ES-I3 (cell line): ENCODE measurements around the gene NKAIN2.
"Not testable (repeated sequence)": the region's sequence is repeated elsewhere in the genome, so short reads cannot be mapped to it uniquely, and the experiment has no call there.

Experiments
- H3K36me3 ChIP-seq: 2 replicates; pipeline ENCODE4 v1.6.1; 2013; ENCODE audit warnings: mild to moderate bottlenecking, low read length, control low read depth, moderate library complexity; ENCODE audit not compliant: insufficient read depth
- H3K4me1 ChIP-seq: 2 replicates; pipeline ENCODE4 v1.6.1; 2013; ENCODE audit warnings: mild to moderate bottlenecking, control low read depth, low read length; ENCODE audit not compliant: insufficient read depth
- H3K9ac ChIP-seq: 2 replicates; pipeline ENCODE4 v1.6.1; 2013; ENCODE audit warnings: low read depth, mild to moderate bottlenecking, low read length, moderate library complexity
- H3K9me3 ChIP-seq: 2 replicates; pipeline ENCODE4 v1.6.1; 2013; ENCODE audit warnings: mild to moderate bottlenecking, low read length, moderate library complexity; ENCODE audit not compliant: control insufficient read depth, insufficient read depth

NKAIN2 gene

DNA sequence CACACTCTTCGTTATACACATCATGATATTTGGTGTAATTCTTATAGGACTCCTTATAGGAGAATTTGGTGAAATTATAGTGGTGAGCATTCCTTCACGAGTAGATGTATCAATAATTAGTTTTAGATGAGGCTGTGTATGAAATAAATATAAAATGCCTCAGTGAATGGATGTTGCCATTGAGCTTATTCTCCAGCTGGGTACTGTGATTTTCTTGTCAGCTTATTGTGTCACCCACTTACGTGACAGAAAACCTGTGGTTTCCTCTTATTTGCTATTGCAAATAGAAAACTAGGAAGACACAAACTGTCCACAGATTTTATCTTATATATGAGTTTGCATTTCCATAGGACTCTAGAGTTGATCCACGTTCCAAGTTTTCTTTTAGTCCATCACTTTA lies 718.7 kb downstream of the NKAIN2 start:
- no peak overlapping the region for H3K9ac ChIP-seq
- H3K9me3 ChIP-seq: no peaks in the 10 kb centered on the region
- H3K4me1 ChIP-seq: no peaks in the 10 kb centered on the region
- no peaks in the 10 kb centered on the region for H3K36me3 ChIP-seq

DNA sequence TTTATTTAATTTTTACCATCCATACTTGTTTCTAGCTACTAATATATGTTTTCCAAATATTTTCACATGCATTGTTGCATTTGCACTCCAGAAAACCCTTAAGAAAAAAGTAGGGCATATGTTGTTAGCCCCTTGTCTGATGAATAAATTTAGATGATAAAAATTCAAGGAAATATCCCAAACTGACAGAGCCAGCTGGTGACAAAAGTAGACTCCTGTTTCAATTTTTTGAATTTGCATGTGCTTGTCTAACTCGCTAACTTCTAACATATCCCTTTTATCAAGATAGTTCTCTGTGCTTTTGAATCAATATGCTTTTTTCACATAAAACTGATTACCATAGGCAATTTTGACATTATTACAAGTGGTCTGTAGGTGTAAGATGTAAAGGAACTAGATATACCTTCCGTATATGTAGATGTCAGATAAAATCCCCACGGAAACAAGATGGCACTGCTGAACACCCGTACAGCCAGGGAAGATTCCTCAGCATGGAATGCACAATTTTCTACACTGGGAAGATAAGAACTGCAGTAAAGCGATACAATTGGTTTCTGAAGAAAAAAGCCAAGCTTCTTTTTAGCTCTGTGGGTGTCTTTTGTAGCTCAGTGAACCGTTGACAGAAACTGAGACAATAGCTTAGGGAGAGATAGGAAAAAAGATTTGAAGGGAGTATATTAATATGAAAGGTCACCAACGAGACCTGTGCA lies 721.0 kb downstream of the NKAIN2 start:
- Histone ChIP-seq H3K9ac (no peak overlapping the region), H3K4me1 (no peaks in the 10 kb centered on the region), H3K9me3 (no peaks in the 10 kb centered on the region), H3K36me3 (no peaks in the 10 kb centered on the region)

GRCh38 chr6:124530926-124531325 lies 727.3 kb downstream of the NKAIN2 start:
- no peaks in the 10 kb centered on the region for H3K36me3 ChIP-seq
- H3K9ac ChIP-seq: no peak overlapping the region
- no peaks in the 10 kb centered on the region for H3K4me1 ChIP-seq
- H3K9me3 ChIP-seq: no peaks in the 10 kb centered on the region

GRCh38 chr6:124535299-124535698 lies 731.6 kb downstream of the NKAIN2 start:
- Histone ChIP-seq H3K9me3 (no peaks in the 10 kb centered on the region), H3K9ac (no peak overlapping the region), H3K4me1 (peaks cover 6% of the 10 kb centered on the region; the same call in 1 of the 2 replicates), H3K36me3 (no peaks in the 10 kb centered on the region)

- no peaks in the 10 kb centered on the region for H3K9me3 ChIP-seq
- H3K9ac ChIP-seq: no peak overlapping the region
- no peaks in the 10 kb centered on the region for H3K36me3 ChIP-seq
- peaks cover 6% of the 10 kb centered on the region; the same call in 1 of the 2 replicates for H3K4me1 ChIP-seq
Measured at GRCh38 chr6:124535746-124536145, 732.1 kb downstream of the NKAIN2 start.

GRCh38 chr6:124536157-124536841 lies 732.6 kb downstream of the NKAIN2 start:
- H3K36me3 ChIP-seq: no peaks in the 10 kb centered on the region
- H3K9me3 ChIP-seq: no peaks in the 10 kb centered on the region
- no peak overlapping the region for H3K9ac ChIP-seq
- peaks cover 6% of the 10 kb centered on the region; the same call in 1 of the 2 replicates for H3K4me1 ChIP-seq

- Histone ChIP-seq H3K4me1 (peaks cover 6% of the 10 kb centered on the region; the same call in 1 of the 2 replicates), H3K36me3 (no peaks in the 10 kb centered on the region), H3K9ac (no peak overlapping the region), H3K9me3 (no peaks in the 10 kb centered on the region)
Measured at GRCh38 chr6:124536842-124537191, 733.2 kb downstream of the NKAIN2 start.

GRCh38 chr6:124539096-124539495 lies 735.4 kb downstream of the NKAIN2 start:
- no peaks in the 10 kb centered on the region for H3K9me3 ChIP-seq
- H3K9ac ChIP-seq: no peak overlapping the region
- H3K4me1 ChIP-seq: peaks cover 6% of the 10 kb centered on the region; the same call in 1 of the 2 replicates
- H3K36me3 ChIP-seq: no peaks in the 10 kb centered on the region

DNA sequence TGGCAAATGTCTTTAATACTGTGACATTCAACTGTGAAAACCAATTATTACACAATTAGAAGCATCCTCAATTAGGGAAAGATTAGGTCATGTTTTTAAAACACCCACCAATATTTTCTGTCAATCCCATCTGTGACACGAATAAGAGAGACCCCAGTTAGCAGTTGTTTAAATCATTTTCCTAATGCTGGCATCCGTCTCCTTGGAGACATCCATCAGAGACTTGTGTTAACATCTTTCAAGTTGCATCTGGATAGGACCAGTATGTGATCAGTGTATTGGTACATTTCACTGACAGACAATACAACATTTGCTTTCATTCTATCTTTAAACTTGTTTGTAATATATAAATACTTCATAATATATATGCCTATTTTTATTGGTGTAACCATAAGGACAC lies 737.9 kb downstream of the NKAIN2 start:
- H3K4me1 ChIP-seq: peaks cover 3% of the 10 kb centered on the region; the same call in 1 of the 2 replicates
- H3K9me3 ChIP-seq: no peaks in the 10 kb centered on the region
- H3K9ac ChIP-seq: no peak overlapping the region
- H3K36me3 ChIP-seq: no peaks in the 10 kb centered on the region

GRCh38 chr6:124546601-124547000 lies 742.9 kb downstream of the NKAIN2 start:
- H3K4me1 ChIP-seq: no peaks in the 10 kb centered on the region
- H3K36me3 ChIP-seq: no peaks in the 10 kb centered on the region
- no peak overlapping the region for H3K9ac ChIP-seq
- H3K9me3 ChIP-seq: no peaks in the 10 kb centered on the region

DNA sequence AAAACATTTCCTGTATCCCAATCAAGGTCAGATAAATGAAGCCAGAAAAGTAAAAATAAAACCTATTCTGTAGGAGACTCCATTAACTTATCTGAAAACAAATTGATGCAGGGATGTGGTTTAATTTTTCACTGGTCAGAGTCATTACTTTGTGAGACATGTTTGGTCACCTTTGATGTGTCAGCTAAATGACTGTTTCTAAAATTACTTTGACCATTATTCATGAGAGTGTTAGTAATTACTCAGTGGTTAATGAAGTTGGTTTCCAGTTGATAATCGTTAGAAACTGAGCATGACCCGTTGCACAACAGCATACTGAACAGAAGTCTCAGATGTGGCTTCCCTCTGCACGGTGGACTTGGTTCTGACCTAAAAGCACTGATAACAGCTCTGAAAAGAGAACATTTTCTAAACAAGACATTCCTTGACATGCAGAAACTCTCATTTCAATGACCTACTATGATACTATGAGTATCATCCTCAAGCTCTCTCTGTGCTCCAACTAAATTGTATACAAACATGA lies 748.1 kb downstream of the NKAIN2 start:
- no peaks in the 10 kb centered on the region for H3K4me1 ChIP-seq
- H3K36me3 ChIP-seq: no peaks in the 10 kb centered on the region
- H3K9ac ChIP-seq: no peak overlapping the region
- H3K9me3 ChIP-seq: no peaks in the 10 kb centered on the region

- H3K9ac ChIP-seq: no peak overlapping the region
- H3K9me3 ChIP-seq: no peaks in the 10 kb centered on the region
- H3K36me3 ChIP-seq: no peaks in the 10 kb centered on the region
- peaks cover 12% of the 10 kb centered on the region for H3K4me1 ChIP-seq
Measured at GRCh38 chr6:124557873-124558272, 754.2 kb downstream of the NKAIN2 start.

GRCh38 chr6:124560078-124560477 lies 756.4 kb downstream of the NKAIN2 start:
- H3K9me3 ChIP-seq, H3K36me3 ChIP-seq, H3K9ac ChIP-seq: not testable (repeated sequence)
- H3K4me1 ChIP-seq: peaks cover 12% of the 10 kb centered on the region

GRCh38 chr6:124560873-124561567 lies 757.4 kb downstream of the NKAIN2 start:
- no peaks in the 10 kb centered on the region for H3K9me3 ChIP-seq
- no peak overlapping the region for H3K9ac ChIP-seq
- no peaks in the 10 kb centered on the region for H3K36me3 ChIP-seq
- H3K4me1 ChIP-seq: peaks cover 12% of the 10 kb centered on the region
